Right cardiac atrium (tissue), 5 donors: Measurements from ENCODE around the gene ISCA2. TPM values are rescaled to one million over a fixed set of nuclear protein-coding genes. Genes with fewer than 3 reads are reported as not detected.

ENCODE experiments used
- ATAC-seq, 2 donors: fragments of 200-7000 bp; cut with Tn5 transposase; one replicate each; pipeline versions ENCODE4 v1.8.0 to v1.9.1; 2020; ENCODE audit warnings: moderate library complexity in 2 of 2, mild to moderate bottlenecking in 1 of 2
- DNase-seq, 3 donors: peaks; one replicate each; pipeline ENCODE4 v3.0.0-alpha.2; 2020
- H3K27ac ChIP-seq: one replicate; pipeline ENCODE4 v1.5.1; 2013; ENCODE audit warnings: mild to moderate bottlenecking, low read length, control low read depth, moderate library complexity
- H3K27me3 ChIP-seq: one replicate; pipeline ENCODE4 v1.6.1; 2013; ENCODE audit not compliant: control insufficient read depth, insufficient read depth
- H3K4me1 ChIP-seq: one replicate; pipeline ENCODE4 v1.6.1; 2013; ENCODE audit warnings: low read length; ENCODE audit not compliant: control insufficient read depth, insufficient read depth
- H3K4me3 ChIP-seq: one replicate; pipeline ENCODE4 v1.5.1; 2013; ENCODE audit warnings: low read length, control low read depth
- H3K9me3 ChIP-seq: one replicate; pipeline ENCODE4 v1.6.1; 2013; ENCODE audit warnings: low read length; ENCODE audit not compliant: control insufficient read depth
- WGBS: extraction: QIAGEN DNeasy Blood & Tissue Kit; methylation state at CpG from one replicate; pipeline ENCODE4 v1.1.7; 2013; 5-methylcytosine and 5-hydroxymethylcytosine counted together
- intact Hi-C, 4 donors: fragments of 100-400 bp; cut with DNase I; formaldehyde crosslinking; loops; one replicate each; pipeline versions ENCODE4 v1.11.0 to v1.14.0; 2022 to 2023
- polyA plus RNA-seq: library from polyadenylated mRNA; stranded (reverse); fragments of 200-250 nt; gene quantifications from one replicate; pipeline ENCODE4 v1.2.3, GENCODE V29; 2013
- total RNA-seq, 4 donors: library from RNA; stranded (reverse); fragmentation: NEBNext Ultra II Directional; extraction: Animal tissue kit (Norgen Biotek cat#: 25700); gene quantifications; one replicate each; pipeline ENCODE4 v1.2.1, GENCODE V29; 2021
- donor health status: healthy with polysubstance abuse.
- donor health status: DM: no; HTN: yes; CAD: no.
- donor health status: DM: no; HTN: no; CAD: no.
- donor health status: DM: no; HTN: yes; CAD: no; lungs with severe emphysema.
- donor health status: DM: yes; HTN: yes; CAD: no.

Gene ISCA2
- total and polyA plus RNA-seq, 5 donors = 29.2 to 45.1 (median 35.3) TPM

GRCh38 chr14:74502236-74503019 is 8.9 kb downstream of the ISCA2 start:
- DNase-seq (peak in 2 of 3 donors; percentile 39 to 43), ATAC-seq (peak; percentile 35)
- WGBS = 81% methylated on average over 21 of the region's 21 CpGs

GRCh38 chr14:74503291-74503937 is 9.8 kb downstream of the ISCA2 start:
- ATAC-seq = no peak
- DNase-seq = peak in 2 of 3 donors; percentile 57 to 72
- intact Hi-C loops = loop anchor here in 3 of 4 donors (5.0 to 10.0 kb wide), 2 partner anchors 109 to 111 kb away; partner anchors contain the start of gene LTBP2 (in 3 of the 3)
- Histone ChIP-seq H3K27ac (no peak overlapping the region), H3K9me3 (no peaks in the 10 kb centered on the region), H3K4me1 (no peaks in the 10 kb centered on the region), H3K4me3 (no peak overlapping the region), H3K27me3 (no peaks in the 10 kb centered on the region)
- 85% methylated on average over 14 of the region's 14 CpGs for WGBS

More at GRCh38 chr14:74502236-74503019, 8.9 kb downstream of the ISCA2 start:
- H3K4me3 ChIP-seq = no peak overlapping the region
- no peaks in the 10 kb centered on the region for H3K27me3 ChIP-seq
- no peak overlapping the region for H3K27ac ChIP-seq
- intact Hi-C loops = loop anchor here in 3 of 4 donors (5.0 to 10.0 kb wide), 2 partner anchors 110 to 112 kb away; partner anchors contain the start of gene LTBP2 (in 3 of the 3)
- H3K4me1 ChIP-seq = no peaks in the 10 kb centered on the region
- H3K9me3 ChIP-seq = no peaks in the 10 kb centered on the region

- Histone ChIP-seq H3K27me3 (no peaks in the 10 kb centered on the region), H3K9me3 (no peaks in the 10 kb centered on the region), H3K4me1 (no peaks in the 10 kb centered on the region), H3K4me3 (no peak overlapping the region), H3K27ac (no peak overlapping the region)
- DNase-seq (peak in 1 of 3 donors; percentile 13), ATAC-seq (no peak)
- WGBS = 93% methylated on average over 12 of the region's 12 CpGs
- intact Hi-C loops = loop anchor here in 3 of 4 donors (5.0 to 10.0 kb wide), 2 partner anchors 108 to 111 kb away; partner anchors contain the start of gene LTBP2 (in 3 of the 3)
These were observed 10.4 kb downstream of the ISCA2 start for GRCh38 chr14:74503938-74504335.

- no peak for DNase-seq
- Histone ChIP-seq H3K27ac (no peak overlapping the region), H3K27me3 (no peaks in the 10 kb centered on the region), H3K9me3 (no peaks in the 10 kb centered on the region), H3K4me1 (no peaks in the 10 kb centered on the region), H3K4me3 (no peak overlapping the region)
- no peak for ATAC-seq
- 86% methylated on average over 4 of the region's 4 CpGs for WGBS
- intact Hi-C loops = loop anchor here in 3 of 4 donors (5.0 to 10.0 kb wide), 2 partner anchors 108 to 110 kb away; partner anchors contain the start of gene LTBP2 (in 3 of the 3)
These were observed 10.8 kb downstream of the ISCA2 start for GRCh38 chr14:74504412-74504811.

- WGBS = 87% methylated on average over 20 of the region's 20 CpGs
- H3K4me1 ChIP-seq = no peaks in the 10 kb centered on the region
- ATAC-seq (no peak), DNase-seq (peak in 1 of 3 donors; percentile 46)
- H3K4me3 ChIP-seq = no peak overlapping the region
- intact Hi-C loops = loop anchor here in 3 of 4 donors (5.0 to 10.0 kb wide), 2 partner anchors 107 to 110 kb away; partner anchors contain the start of gene LTBP2 (in 3 of the 3)
- no peak overlapping the region for H3K27ac ChIP-seq
- no peaks in the 10 kb centered on the region for H3K27me3 ChIP-seq
- H3K9me3 ChIP-seq = no peaks in the 10 kb centered on the region
These were observed 11.5 kb downstream of the ISCA2 start for GRCh38 chr14:74504874-74505720.

- Histone ChIP-seq H3K9me3 (no peaks in the 10 kb centered on the region), H3K4me3 (no peak overlapping the region), H3K27ac (no peak overlapping the region), H3K27me3 (no peaks in the 10 kb centered on the region), H3K4me1 (no peaks in the 10 kb centered on the region)
- ATAC-seq = no peak
- intact Hi-C loops = loop anchor here in 1 of 4 donors (10.0 kb wide), 1 partner anchor 109 kb away; the partner anchor contains the start of gene LTBP2
- peak in 2 of 3 donors; percentile 22 to 43 for DNase-seq
- 84% methylated on average over 17 of the region's 17 CpGs for WGBS
These were observed 12.3 kb downstream of the ISCA2 start for GRCh38 chr14:74505831-74506230.

- Histone ChIP-seq H3K27me3 (no peaks in the 10 kb centered on the region), H3K9me3 (no peaks in the 10 kb centered on the region), H3K27ac (no peak overlapping the region), H3K4me1 (no peaks in the 10 kb centered on the region), H3K4me3 (no peak overlapping the region)
- 85% methylated on average over 13 of the region's 13 CpGs for WGBS
- no peak for ATAC-seq
- intact Hi-C loops = loop anchor here in 1 of 4 donors (10.0 kb wide), 1 partner anchor 108 kb away; the partner anchor contains the start of gene LTBP2
- peak in 2 of 3 donors; percentile 35 to 40 for DNase-seq
These were observed 12.9 kb downstream of the ISCA2 start for GRCh38 chr14:74506411-74506851.

GRCh38 chr14:74507085-74507484 is 13.5 kb downstream of the ISCA2 start:
- H3K27me3 ChIP-seq = no peaks in the 10 kb centered on the region
- 65% methylated on average over 8 of the region's 8 CpGs for whole genome bisulfite sequencing
- H3K4me3 ChIP-seq = no peak overlapping the region
- H3K9me3 ChIP-seq = no peaks in the 10 kb centered on the region
- no peaks in the 10 kb centered on the region for H3K4me1 ChIP-seq
- ATAC-seq (no peak), DNase-seq (no peak)
- no peak overlapping the region for H3K27ac ChIP-seq
- intact Hi-C loops = loop anchor here in 1 of 4 donors (10.0 kb wide), 1 partner anchor 108 kb away; the partner anchor contains the start of gene LTBP2

GRCh38 chr14:74507840-74508239 is 14.3 kb downstream of the ISCA2 start:
- Histone ChIP-seq H3K27me3 (no peaks in the 10 kb centered on the region), H3K4me3 (no peak overlapping the region), H3K9me3 (no peaks in the 10 kb centered on the region), H3K4me1 (no peaks in the 10 kb centered on the region), H3K27ac (no peak overlapping the region)
- WGBS = 55% methylated on average over 5 of the region's 5 CpGs
- DNase-seq (peak in 1 of 3 donors; percentile 31), ATAC-seq (no peak)
- intact Hi-C loops = loop anchor here in 1 of 4 donors (10.0 kb wide), 1 partner anchor 107 kb away; the partner anchor contains the start of gene LTBP2

- H3K4me3 ChIP-seq = no peak overlapping the region
- 51% methylated on average over 15 of the region's 15 CpGs for WGBS
- no peak for ATAC-seq
- H3K4me1 ChIP-seq = no peaks in the 10 kb centered on the region
- peak in 1 of 3 donors; percentile 39 for DNase-seq
- H3K27ac ChIP-seq = no peak overlapping the region
- no peaks in the 10 kb centered on the region for H3K9me3 ChIP-seq
- intact Hi-C loops = loop anchor here in 1 of 4 donors (10.0 kb wide), 1 partner anchor 106 kb away; the partner anchor contains the start of gene LTBP2
- no peaks in the 10 kb centered on the region for H3K27me3 ChIP-seq
These were observed 14.7 kb downstream of the ISCA2 start for GRCh38 chr14:74508292-74508731.
